ENCODE measurements around the gene ACSM2B. TPM values are rescaled to one million over a fixed set of nuclear protein-coding genes. Genes with fewer than 3 reads are reported as not detected.
"Not testable (repeated sequence)": the region's sequence is repeated elsewhere in the genome, so short reads cannot be mapped to it uniquely, and the experiment has no call there.

ACSM2B gene
- total RNA-seq, 1 experiment from 2014 or later, result not detected

- H3K4me3 ChIP-seq (replicated peaks in 1 of 2; ENCODE audit: low read depth in 1 of 2, low read length in 2 of 2), result not testable (repeated sequence)
Measured at GRCh38 chr16:20580487-20581259, 4.5 kb upstream of the ACSM2B start.

GRCh38 chr16:20578091-20578490, 1.9 kb upstream of the ACSM2B start:
- H3K27ac ChIP-seq (ENCODE audit: low read depth, low read length); H3K27me3 ChIP-seq (ENCODE audit: insufficient read depth, low read length); H3K4me3 ChIP-seq (replicated peaks in 1 of 2; ENCODE audit: low read depth in 1 of 2, low read length in 2 of 2); BruUV-seq (replicated peaks); H3K36me3 ChIP-seq (ENCODE audit: control insufficient read depth in 1 of 2, insufficient read depth in 2 of 2, low read length in 2 of 2); H3K9me2 ChIP-seq (ENCODE audit: insufficient read depth); H3K79me2 ChIP-seq (ENCODE audit: insufficient read depth, low read length); H3K9ac ChIP-seq (ENCODE audit: low read length); H3K4me1 ChIP-seq (ENCODE audit: control insufficient read depth in 1 of 2, insufficient read depth in 2 of 2, low read length in 2 of 2); POLR2A ChIA-PET; H4K20me1 ChIP-seq (ENCODE audit: insufficient read depth); H3K9me3 ChIP-seq (ENCODE audit: control insufficient read depth in 1 of 2, insufficient read depth in 1 of 2, low read depth in 1 of 2, low read length in 2 of 2); DNase-seq (ENCODE audit: low read depth, low spot score); CTCF ChIA-PET; H3K4me2 ChIP-seq (ENCODE audit: low read length); H2AFZ ChIP-seq (ENCODE audit: low read depth, low read length, poor library complexity, severe bottlenecking); RAD21 ChIA-PET (ENCODE audit: low non-redundant PET in 1 of 2, low total read pairs in 2 of 2, uncharacterized antibody in 2 of 2, unreplicated experiment in 2 of 2); intact Hi-C loops (cut with micrococcal nuclease); ATAC-seq: not testable (repeated sequence)

More at GRCh38 chr16:20580487-20581259, 4.5 kb upstream of the ACSM2B start:
- H3K27ac ChIP-seq (ENCODE audit: low read depth, low read length); H4K20me1 ChIP-seq (ENCODE audit: insufficient read depth); H3K36me3 ChIP-seq (ENCODE audit: control insufficient read depth in 1 of 2, insufficient read depth in 2 of 2, low read length in 2 of 2); POLR2A ChIA-PET; H3K27me3 ChIP-seq (ENCODE audit: insufficient read depth, low read length); H3K9me3 ChIP-seq (ENCODE audit: control insufficient read depth in 1 of 2, insufficient read depth in 1 of 2, low read depth in 1 of 2, low read length in 2 of 2); DNase-seq (ENCODE audit: low read depth, low spot score); H3K9me2 ChIP-seq (ENCODE audit: insufficient read depth); RAD21 ChIA-PET (ENCODE audit: low non-redundant PET in 1 of 2, low total read pairs in 2 of 2, uncharacterized antibody in 2 of 2, unreplicated experiment in 2 of 2); intact Hi-C loops (cut with micrococcal nuclease); H3K9ac ChIP-seq (ENCODE audit: low read length); CTCF ChIA-PET; H3K79me2 ChIP-seq (ENCODE audit: insufficient read depth, low read length); H3K4me2 ChIP-seq (ENCODE audit: low read length); BruUV-seq (replicated peaks); ATAC-seq; H3K4me1 ChIP-seq (ENCODE audit: control insufficient read depth in 1 of 2, insufficient read depth in 2 of 2, low read length in 2 of 2); H2AFZ ChIP-seq (ENCODE audit: low read depth, low read length, poor library complexity, severe bottlenecking): not testable (repeated sequence)

- H3K4me2 ChIP-seq (ENCODE audit: low read length); H3K9ac ChIP-seq (ENCODE audit: low read length); H3K36me3 ChIP-seq (ENCODE audit: control insufficient read depth in 1 of 2, insufficient read depth in 2 of 2, low read length in 2 of 2); H3K9me2 ChIP-seq (ENCODE audit: insufficient read depth); H3K27me3 ChIP-seq (ENCODE audit: insufficient read depth, low read length); H3K4me1 ChIP-seq (ENCODE audit: control insufficient read depth in 1 of 2, insufficient read depth in 2 of 2, low read length in 2 of 2); DNase-seq (ENCODE audit: low read depth, low spot score); H3K4me3 ChIP-seq (replicated peaks in 1 of 2; ENCODE audit: low read depth in 1 of 2, low read length in 2 of 2); RAD21 ChIA-PET (ENCODE audit: low non-redundant PET in 1 of 2, low total read pairs in 2 of 2, uncharacterized antibody in 2 of 2, unreplicated experiment in 2 of 2); POLR2A ChIA-PET; ATAC-seq; BruUV-seq (replicated peaks); intact Hi-C loops (cut with micrococcal nuclease); H2AFZ ChIP-seq (ENCODE audit: low read depth, low read length, poor library complexity, severe bottlenecking); H3K9me3 ChIP-seq (ENCODE audit: control insufficient read depth in 1 of 2, insufficient read depth in 1 of 2, low read depth in 1 of 2, low read length in 2 of 2); CTCF ChIA-PET; H3K79me2 ChIP-seq (ENCODE audit: insufficient read depth, low read length); H3K27ac ChIP-seq (ENCODE audit: low read depth, low read length); H4K20me1 ChIP-seq (ENCODE audit: insufficient read depth): not testable (repeated sequence)
Measured at GRCh38 chr16:20569117-20569651, 7.0 kb downstream of the ACSM2B start.
